ENCODE data around the gene ANKRD6.
A peak's percentile ranks its signal among the peaks of the same experiment; 100 is the strongest.

ANKRD6 gene

GRCh38 chr6:89406141-89406540 lies 26.8 kb upstream of the ANKRD6 start:
- H3K4me3 ChIP-seq (ENCODE audit: low read length) = no peak overlapping the region
- no peak for DNase-seq (ENCODE audit: low read depth)
- no peak for TF ChIP-seq CTCF (conservative IDR thresholded peaks at IDR 0.05; ENCODE audit: low read depth, low read length)

- H3K4me3 ChIP-seq (ENCODE audit: low read length) = no peak overlapping the region
- no peak for DNase-seq (ENCODE audit: low read depth)
- no peak for TF ChIP-seq CTCF (conservative IDR thresholded peaks at IDR 0.05; ENCODE audit: low read depth, low read length)
These were observed 23.4 kb upstream of the ANKRD6 start for GRCh38 chr6:89409461-89410035.

GRCh38 chr6:89410231-89410761 lies 22.7 kb upstream of the ANKRD6 start:
- H3K4me3 ChIP-seq (ENCODE audit: low read length) = peak overlapping the region; percentile 67
- no peak for DNase-seq (ENCODE audit: low read depth)
- no peak for TF ChIP-seq CTCF (conservative IDR thresholded peaks at IDR 0.05; ENCODE audit: low read depth, low read length)

DNA sequence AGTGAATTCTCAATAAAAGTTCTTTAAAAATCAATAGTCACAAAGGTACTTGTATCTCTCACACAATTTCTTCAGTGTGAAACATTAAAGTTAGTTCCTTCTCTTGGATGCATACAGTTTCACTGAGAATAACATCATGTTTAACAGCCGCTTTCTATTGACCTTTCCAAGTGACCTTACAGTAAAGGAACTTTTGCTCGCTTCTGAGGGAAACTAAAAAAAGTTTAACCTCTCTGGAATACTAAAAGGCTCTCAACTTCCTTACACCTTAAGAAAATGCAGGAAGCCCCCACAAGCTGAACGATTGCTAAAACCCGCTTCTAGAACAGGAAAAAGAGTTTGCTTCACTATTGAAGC lies 22.2 kb upstream of the ANKRD6 start:
- DNase-seq (ENCODE audit: low read depth) = no peak
- no peak for TF ChIP-seq CTCF (conservative IDR thresholded peaks at IDR 0.05; ENCODE audit: low read depth, low read length)
- peak overlapping the region; percentile 67 for H3K4me3 ChIP-seq (ENCODE audit: low read length)

GRCh38 chr6:89411145-89412070 lies 21.5 kb upstream of the ANKRD6 start:
- no peak for DNase-seq (ENCODE audit: low read depth)
- TF ChIP-seq CTCF (conservative IDR thresholded peaks at IDR 0.05; ENCODE audit: low read depth, low read length) = no peak

DNA sequence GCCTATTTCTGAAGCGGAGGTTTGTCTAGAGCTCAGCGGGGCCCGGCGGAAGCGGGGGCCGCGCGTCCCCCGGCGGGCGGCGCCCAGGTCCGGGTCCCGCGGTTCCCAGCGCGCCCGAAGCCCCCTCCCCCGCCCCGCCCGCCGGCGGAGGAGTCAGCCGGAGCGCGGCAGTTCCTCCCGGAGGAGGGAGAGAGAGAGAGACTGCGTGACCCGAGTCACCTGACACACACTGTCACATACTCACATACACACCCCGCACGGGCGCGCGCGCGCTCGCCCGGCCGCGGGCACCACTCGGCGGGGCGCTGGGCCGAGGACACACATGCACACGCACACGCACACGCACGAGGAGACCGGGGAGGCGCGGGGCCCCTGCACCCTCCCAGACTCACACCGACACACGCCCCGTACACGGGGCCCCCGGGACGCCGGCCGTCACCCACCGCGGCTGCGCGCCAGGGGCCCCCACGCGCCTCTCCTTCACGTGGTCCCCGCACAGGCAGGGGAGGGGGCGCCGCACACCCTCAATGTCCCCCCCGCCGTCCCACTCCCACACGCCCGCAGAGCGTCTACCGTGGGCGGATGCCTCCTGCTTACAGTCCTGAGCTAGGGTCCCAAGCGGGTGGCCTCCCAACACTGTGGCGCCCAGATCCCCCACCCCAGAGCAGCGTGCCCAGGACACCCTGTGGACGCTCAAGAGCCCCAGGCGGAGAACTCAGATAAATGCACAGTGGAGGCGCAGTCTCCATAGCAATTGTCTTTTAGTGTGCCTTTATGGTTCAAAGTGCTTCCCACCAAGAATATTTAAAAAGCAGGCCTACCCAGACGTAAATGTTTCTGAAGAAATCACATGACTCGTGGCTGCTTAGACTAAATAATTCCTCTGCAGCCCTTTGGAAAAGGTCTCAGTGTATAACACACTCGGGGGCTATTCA lies 20.6 kb upstream of the ANKRD6 start, which contains the start of gene RRAGD:
RRAGD (minus strand) TSS at position 203 of the 935 bp plus-strand sequence. CDS start 280 bp downstream, outside the sequence.
- no peak for TF ChIP-seq CTCF (conservative IDR thresholded peaks at IDR 0.05; ENCODE audit: low read depth, low read length)
- DNase-seq (ENCODE audit: low read depth) = no peak
- peak within 1 kb of the TSS; percentile 67 for H3K4me3 ChIP-seq (ENCODE audit: low read length)

More at GRCh38 chr6:89411145-89412070, 21.5 kb upstream of the ANKRD6 start:
- peak overlapping the region; percentile 67 for H3K4me3 ChIP-seq (ENCODE audit: low read length)

All from retinal pigment epithelial cell (primary cell).